Astrocyte (in vitro differentiated cells and primary cell): Measurements from ENCODE around the gene EIF3D.

Experiments used
- EZH2 ChIP-seq: IDR thresholded peaks from 2 replicates; pipeline ENCODE4 v1.6.1; 2012; ENCODE audit warnings: mild to moderate bottlenecking, low read length, inconsistent platforms; ENCODE audit not compliant: insufficient read depth
- TF ChIP-seq, protein P1 (sequence below): IDR thresholded peaks from 2 replicates; pipeline ENCODE4 v1.5.1; 2011; ENCODE audit warnings: low read depth, mild to moderate bottlenecking, inconsistent platforms, low read length, moderate library complexity; ENCODE audit not compliant: insufficient read depth

DNA sequence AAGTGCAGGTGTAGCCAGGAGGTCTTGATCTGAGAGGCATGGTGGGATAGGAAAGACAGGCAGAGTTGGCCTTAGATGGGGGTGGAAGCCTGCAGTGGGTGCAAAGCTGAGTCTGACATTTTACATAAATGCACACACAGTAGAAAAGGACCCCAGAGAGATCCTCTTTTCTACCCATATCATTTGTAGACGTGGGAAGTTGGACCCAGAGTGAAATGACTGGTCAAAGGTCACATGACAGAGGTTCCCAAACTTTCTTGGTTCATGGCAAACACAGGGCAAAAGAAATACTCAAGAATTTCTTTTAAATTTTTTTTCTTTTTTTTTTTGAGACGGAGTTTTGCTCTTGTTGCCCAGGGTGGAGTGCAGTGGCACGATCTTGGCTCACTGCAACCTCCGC is 16.0 kb downstream of the EIF3D start:
- TF ChIP-seq, protein P1, sequence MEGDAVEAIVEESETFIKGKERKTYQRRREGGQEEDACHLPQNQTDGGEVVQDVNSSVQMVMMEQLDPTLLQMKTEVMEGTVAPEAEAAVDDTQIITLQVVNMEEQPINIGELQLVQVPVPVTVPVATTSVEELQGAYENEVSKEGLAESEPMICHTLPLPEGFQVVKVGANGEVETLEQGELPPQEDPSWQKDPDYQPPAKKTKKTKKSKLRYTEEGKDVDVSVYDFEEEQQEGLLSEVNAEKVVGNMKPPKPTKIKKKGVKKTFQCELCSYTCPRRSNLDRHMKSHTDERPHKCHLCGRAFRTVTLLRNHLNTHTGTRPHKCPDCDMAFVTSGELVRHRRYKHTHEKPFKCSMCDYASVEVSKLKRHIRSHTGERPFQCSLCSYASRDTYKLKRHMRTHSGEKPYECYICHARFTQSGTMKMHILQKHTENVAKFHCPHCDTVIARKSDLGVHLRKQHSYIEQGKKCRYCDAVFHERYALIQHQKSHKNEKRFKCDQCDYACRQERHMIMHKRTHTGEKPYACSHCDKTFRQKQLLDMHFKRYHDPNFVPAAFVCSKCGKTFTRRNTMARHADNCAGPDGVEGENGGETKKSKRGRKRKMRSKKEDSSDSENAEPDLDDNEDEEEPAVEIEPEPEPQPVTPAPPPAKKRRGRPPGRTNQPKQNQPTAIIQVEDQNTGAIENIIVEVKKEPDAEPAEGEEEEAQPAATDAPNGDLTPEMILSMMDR = no peak
- no peak for TF ChIP-seq EZH2
